CD4-positive, alpha-beta T cell treated with Interleukin-10 for 1 hour (primary cell): ENCODE measurements around the gene AGBL5.
"Not testable (repeated sequence)": the region's sequence is repeated elsewhere in the genome, so short reads cannot be mapped to it uniquely, and the experiment has no call there.

Experiments used
- DNase-seq: peaks from one replicate; pipeline ENCODE4 v3.0.0-alpha.2; 2020

Gene AGBL5

GRCh38 chr2:27093430-27094352 is 42.2 kb downstream of the AGBL5 start:
- no peak for DNase-seq

GRCh38 chr2:27094353-27094984 is 43.0 kb downstream of the AGBL5 start:
- DNase-seq: no peak

GRCh38 chr2:27095427-27095744 is 43.9 kb downstream of the AGBL5 start:
- no peak for DNase-seq

GRCh38 chr2:27095745-27096651 is 44.5 kb downstream of the AGBL5 start:
- peak; percentile 61 for DNase-seq

- DNase-seq: no peak
These were observed 45.4 kb downstream of the AGBL5 start for GRCh38 chr2:27096748-27097297.

- DNase-seq: no peak
These were observed 45.9 kb downstream of the AGBL5 start for GRCh38 chr2:27097341-27097740.

GRCh38 chr2:27099334-27099955 is 48.0 kb downstream of the AGBL5 start:
- no peak for DNase-seq

GRCh38 chr2:27100036-27100435 is 48.6 kb downstream of the AGBL5 start:
- no peak for DNase-seq

- DNase-seq: no peak
These were observed 50.9 kb downstream of the AGBL5 start for GRCh38 chr2:27102329-27102728.

GRCh38 chr2:27105981-27106380 is 54.5 kb downstream of the AGBL5 start:
- DNase-seq: no peak

GRCh38 chr2:27108221-27108620 is 56.8 kb downstream of the AGBL5 start:
- DNase-seq: no peak

GRCh38 chr2:27109083-27109482 is 57.6 kb downstream of the AGBL5 start:
- DNase-seq: no peak

GRCh38 chr2:27110603-27111352 is 59.3 kb downstream of the AGBL5 start:
- not testable (repeated sequence) for DNase-seq

- DNase-seq: not testable (repeated sequence)
These were observed 60.1 kb downstream of the AGBL5 start for GRCh38 chr2:27111392-27112078.

GRCh38 chr2:27115519-27115918 is 64.1 kb downstream of the AGBL5 start:
- DNase-seq: no peak

GRCh38 chr2:27117995-27118524 is 66.6 kb downstream of the AGBL5 start:
- DNase-seq: no peak

GRCh38 chr2:27118525-27119329 is 67.3 kb downstream of the AGBL5 start, which contains the start of gene CGREF1:
Gene CGREF1, minus strand, starts transcription at chr2:27119128. Its CDS starts 14,762 bp downstream, at chr2:27104366.
- peak; percentile 17 for DNase-seq

- DNase-seq: not testable (repeated sequence)
These were observed 67.8 kb downstream of the AGBL5 start for GRCh38 chr2:27119330-27119670.
